Measurements from ENCODE around the gene IRF6. TPM values are rescaled to one million over a fixed set of nuclear protein-coding genes. Genes with fewer than 3 reads are reported as not detected.

IRF6 gene
- total RNA-seq, 1 experiment from 2014 or later, result 27.3 TPM

DNA sequence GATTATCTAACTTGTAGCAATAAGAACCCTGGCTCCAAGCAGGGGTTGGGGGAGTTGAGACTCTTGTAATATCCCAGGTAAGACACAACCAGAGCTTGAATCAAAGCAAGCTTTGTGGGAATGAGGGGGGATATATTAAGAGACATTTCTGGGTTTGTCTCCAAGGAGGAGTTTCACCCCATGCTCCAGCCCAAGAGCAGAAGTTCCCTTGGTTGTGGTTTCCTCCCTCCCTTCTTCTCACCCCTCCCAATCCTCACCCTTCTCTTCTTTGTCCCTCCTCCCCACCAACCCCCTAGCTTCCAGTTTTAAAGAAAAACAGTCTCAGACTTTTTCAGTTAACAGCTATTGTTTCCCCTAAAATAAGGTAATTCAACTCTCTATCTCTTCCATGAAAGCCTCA, 38.2 kb downstream of the IRF6 start:
- no peaks in the 10 kb centered on the region for H3K4me1 ChIP-seq
- Mint-ChIP-seq H3K4me3 (ENCODE audit: unreplicated experiment) (no peak overlapping the region), H3K36me3 (ENCODE audit: insufficient read depth, unreplicated experiment) (no peaks in the 10 kb centered on the region), H3K27ac (ENCODE audit: unreplicated experiment) (no peak overlapping the region), H3K27me3 (ENCODE audit: insufficient read depth, unreplicated experiment) (no peaks in the 10 kb centered on the region), H3K9me3 (ENCODE audit: unreplicated experiment) (peaks cover 9% of the 10 kb centered on the region), H3K4me1 (ENCODE audit: low read depth, unreplicated experiment) (no peaks in the 10 kb centered on the region)
- H3K4me3 ChIP-seq (ENCODE audit: low read depth, low read length), result no peak overlapping the region
- TF ChIP-seq, protein P1, sequence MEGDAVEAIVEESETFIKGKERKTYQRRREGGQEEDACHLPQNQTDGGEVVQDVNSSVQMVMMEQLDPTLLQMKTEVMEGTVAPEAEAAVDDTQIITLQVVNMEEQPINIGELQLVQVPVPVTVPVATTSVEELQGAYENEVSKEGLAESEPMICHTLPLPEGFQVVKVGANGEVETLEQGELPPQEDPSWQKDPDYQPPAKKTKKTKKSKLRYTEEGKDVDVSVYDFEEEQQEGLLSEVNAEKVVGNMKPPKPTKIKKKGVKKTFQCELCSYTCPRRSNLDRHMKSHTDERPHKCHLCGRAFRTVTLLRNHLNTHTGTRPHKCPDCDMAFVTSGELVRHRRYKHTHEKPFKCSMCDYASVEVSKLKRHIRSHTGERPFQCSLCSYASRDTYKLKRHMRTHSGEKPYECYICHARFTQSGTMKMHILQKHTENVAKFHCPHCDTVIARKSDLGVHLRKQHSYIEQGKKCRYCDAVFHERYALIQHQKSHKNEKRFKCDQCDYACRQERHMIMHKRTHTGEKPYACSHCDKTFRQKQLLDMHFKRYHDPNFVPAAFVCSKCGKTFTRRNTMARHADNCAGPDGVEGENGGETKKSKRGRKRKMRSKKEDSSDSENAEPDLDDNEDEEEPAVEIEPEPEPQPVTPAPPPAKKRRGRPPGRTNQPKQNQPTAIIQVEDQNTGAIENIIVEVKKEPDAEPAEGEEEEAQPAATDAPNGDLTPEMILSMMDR (IDR thresholded peaks at IDR 0.05; ENCODE audit: insufficient read depth in 1 of 2, low read depth in 1 of 2, low read length in 1 of 2, severe bottlenecking in 1 of 2, unreplicated experiment in 1 of 2), result no peak
- H3K27me3 ChIP-seq (replicated peaks; ENCODE audit: control insufficient read depth, insufficient read depth, low read length), result no peaks in the 10 kb centered on the region
- no TSS peak for BruUV-seq (replicated peaks)
- POLR2A ChIA-PET, result no interaction called here
- no peak for DNase-seq
- CTCF ChIA-PET, result no interaction called here
- intact Hi-C loops (cut with micrococcal nuclease; ENCODE audit: unreplicated experiment), result no loop called here
- no peaks in the 10 kb centered on the region for H3K36me3 ChIP-seq (ENCODE audit: control insufficient read depth, insufficient read depth, low read length)
- H3K9me3 ChIP-seq, result no peaks in the 10 kb centered on the region

DNA sequence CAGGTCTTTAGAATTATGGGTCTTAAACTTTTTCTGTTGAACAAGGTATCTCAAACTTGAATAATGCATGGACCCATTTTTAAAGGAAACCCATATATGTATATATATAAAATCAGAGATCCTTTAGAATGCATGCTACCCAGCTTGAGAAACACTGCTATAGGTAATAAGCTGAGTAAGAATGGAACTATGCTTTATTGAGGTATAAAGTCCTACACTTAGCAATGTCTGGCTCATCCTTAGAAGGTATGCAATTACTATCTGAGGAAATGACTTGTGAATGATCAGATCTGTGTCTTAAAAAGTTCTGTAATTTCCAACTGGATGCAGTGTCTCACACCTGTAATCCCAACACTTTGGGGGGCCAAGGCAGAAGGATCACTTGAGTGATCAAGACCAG, 38.8 kb downstream of the IRF6 start:
- TF ChIP-seq, protein P1 (IDR thresholded peaks at IDR 0.05; ENCODE audit: insufficient read depth in 1 of 2, low read depth in 1 of 2, low read length in 1 of 2, severe bottlenecking in 1 of 2, unreplicated experiment in 1 of 2), result no peak
- H3K27ac Mint-ChIP-seq (ENCODE audit: unreplicated experiment), result no peak overlapping the region
- no TSS peak for BruUV-seq (replicated peaks)
- H3K27me3 Mint-ChIP-seq (ENCODE audit: insufficient read depth, unreplicated experiment), result no peaks in the 10 kb centered on the region
- Histone ChIP-seq H3K4me3 (ENCODE audit: low read depth, low read length) (no peak overlapping the region), H3K9me3 (no peaks in the 10 kb centered on the region), H3K36me3 (ENCODE audit: control insufficient read depth, insufficient read depth, low read length) (no peaks in the 10 kb centered on the region), H3K4me1 (no peaks in the 10 kb centered on the region), H3K27me3 (replicated peaks; ENCODE audit: control insufficient read depth, insufficient read depth, low read length) (no peaks in the 10 kb centered on the region)
- ChIA-PET POLR2A (no interaction called here), CTCF (no interaction called here)
- intact Hi-C loops (cut with micrococcal nuclease; ENCODE audit: unreplicated experiment), result no loop called here
- no peak overlapping the region for H3K4me3 Mint-ChIP-seq (ENCODE audit: unreplicated experiment)
- no peaks in the 10 kb centered on the region for H3K36me3 Mint-ChIP-seq (ENCODE audit: insufficient read depth, unreplicated experiment)
- H3K4me1 Mint-ChIP-seq (ENCODE audit: low read depth, unreplicated experiment), result no peaks in the 10 kb centered on the region
- peaks cover 9% of the 10 kb centered on the region for H3K9me3 Mint-ChIP-seq (ENCODE audit: unreplicated experiment)
- DNase-seq, result no peak

DNA sequence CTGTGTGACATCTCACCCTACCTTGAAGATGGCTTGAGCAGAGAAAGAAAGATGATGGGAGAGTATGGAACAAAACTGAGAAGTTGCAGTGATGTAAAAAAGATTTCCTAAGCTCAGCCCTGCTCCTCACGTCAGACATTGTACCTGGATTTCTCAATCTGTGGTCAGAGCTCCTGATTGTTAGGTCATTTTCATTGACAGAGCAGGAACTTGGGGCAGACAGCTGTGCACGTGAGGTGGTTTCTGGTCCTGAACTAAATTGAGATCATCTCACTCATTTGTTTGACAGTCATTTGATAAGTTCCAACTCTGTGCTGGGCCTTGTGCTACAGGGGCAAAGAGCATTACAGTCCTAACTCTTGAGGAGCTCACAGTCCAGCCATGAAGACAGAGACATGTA, 39.9 kb downstream of the IRF6 start:
- Histone ChIP-seq H3K4me1 (no peaks in the 10 kb centered on the region), H3K9me3 (no peaks in the 10 kb centered on the region), H3K4me3 (ENCODE audit: low read depth, low read length) (no peak overlapping the region), H3K27me3 (replicated peaks; ENCODE audit: control insufficient read depth, insufficient read depth, low read length) (no peaks in the 10 kb centered on the region), H3K36me3 (ENCODE audit: control insufficient read depth, insufficient read depth, low read length) (no peaks in the 10 kb centered on the region)
- Mint-ChIP-seq H3K9me3 (ENCODE audit: unreplicated experiment) (peaks cover 9% of the 10 kb centered on the region), H3K4me3 (ENCODE audit: unreplicated experiment) (no peak overlapping the region), H3K27me3 (ENCODE audit: insufficient read depth, unreplicated experiment) (no peaks in the 10 kb centered on the region), H3K27ac (ENCODE audit: unreplicated experiment) (no peak overlapping the region), H3K4me1 (ENCODE audit: low read depth, unreplicated experiment) (no peaks in the 10 kb centered on the region), H3K36me3 (ENCODE audit: insufficient read depth, unreplicated experiment) (no peaks in the 10 kb centered on the region)
- TF ChIP-seq, protein P1 (IDR thresholded peaks at IDR 0.05; ENCODE audit: insufficient read depth in 1 of 2, low read depth in 1 of 2, low read length in 1 of 2, severe bottlenecking in 1 of 2, unreplicated experiment in 1 of 2), result no peak
- no TSS peak for BruUV-seq (replicated peaks)
- intact Hi-C loops (cut with micrococcal nuclease; ENCODE audit: unreplicated experiment), result no loop called here
- no peak for DNase-seq
- POLR2A ChIA-PET, result no interaction called here
- CTCF ChIA-PET, result no interaction called here
